ENCODE data around the gene ATP8B4.
"Not testable (repeated sequence)": the region's sequence is repeated elsewhere in the genome, so short reads cannot be mapped to it uniquely, and the experiment has no call there.

The ATP8B4 gene

GRCh38 chr15:50107157-50107556, 11.9 kb downstream of the ATP8B4 start:
- DNase-seq: no peak

- no peak for DNase-seq
Measured at GRCh38 chr15:50106457-50106856, 12.6 kb downstream of the ATP8B4 start.

- DNase-seq: no peak
Measured at GRCh38 chr15:50100486-50100885, 18.5 kb downstream of the ATP8B4 start.

DNA sequence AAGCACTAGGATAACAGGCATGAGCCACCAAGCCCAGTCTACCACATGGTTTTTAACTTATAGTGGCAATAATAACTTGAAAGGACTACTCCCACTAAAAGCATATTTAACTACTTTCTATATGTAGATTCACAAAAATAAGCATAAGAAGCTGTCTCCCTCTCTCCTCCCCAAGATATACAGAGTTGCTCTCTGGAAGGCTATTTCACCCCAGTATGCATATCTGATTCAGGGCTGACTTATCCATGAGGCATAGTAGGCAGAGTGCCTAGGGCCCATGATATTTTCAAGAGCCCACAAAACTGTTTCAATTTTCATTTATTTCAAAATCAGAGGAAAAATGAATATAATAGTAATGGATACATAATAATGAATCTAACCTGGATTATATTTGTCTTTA, 20.5 kb downstream of the ATP8B4 start:
- DNase-seq: no peak

GRCh38 chr15:50095938-50096821, 22.9 kb downstream of the ATP8B4 start:
- no peak for DNase-seq

GRCh38 chr15:50089386-50089785, 29.6 kb downstream of the ATP8B4 start:
- DNase-seq: not testable (repeated sequence)

- no peak for DNase-seq
Measured at GRCh38 chr15:50084932-50085331, 34.1 kb downstream of the ATP8B4 start.

- no peak for DNase-seq
Measured at GRCh38 chr15:50083424-50084025, 35.5 kb downstream of the ATP8B4 start.

GRCh38 chr15:50082066-50082465, 37.0 kb downstream of the ATP8B4 start:
- peak; percentile 10 for DNase-seq

- no peak for DNase-seq
Measured at GRCh38 chr15:50077651-50078050, 41.4 kb downstream of the ATP8B4 start.

- no peak for DNase-seq
Measured at GRCh38 chr15:50077176-50077575, 41.9 kb downstream of the ATP8B4 start.

DNA sequence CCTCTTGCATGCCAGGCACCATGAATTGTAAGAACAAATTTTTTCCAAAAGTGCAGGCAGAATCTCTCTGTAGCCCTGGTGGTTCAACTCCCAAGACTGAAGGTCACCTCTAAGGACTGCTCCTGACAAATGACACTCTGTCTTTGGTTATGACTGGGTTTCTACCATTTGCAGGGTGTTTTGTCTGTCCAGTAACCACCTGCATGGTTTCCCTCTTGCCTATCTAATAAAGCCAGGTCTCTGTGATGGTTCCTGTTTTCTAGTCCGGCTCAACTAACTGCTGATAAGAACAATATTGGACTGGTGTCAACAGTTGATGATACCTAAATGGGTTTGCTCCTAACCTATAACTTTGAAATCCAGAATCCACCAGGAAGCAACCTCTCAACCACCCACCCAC, 43.7 kb downstream of the ATP8B4 start:
- DNase-seq: no peak

DNA sequence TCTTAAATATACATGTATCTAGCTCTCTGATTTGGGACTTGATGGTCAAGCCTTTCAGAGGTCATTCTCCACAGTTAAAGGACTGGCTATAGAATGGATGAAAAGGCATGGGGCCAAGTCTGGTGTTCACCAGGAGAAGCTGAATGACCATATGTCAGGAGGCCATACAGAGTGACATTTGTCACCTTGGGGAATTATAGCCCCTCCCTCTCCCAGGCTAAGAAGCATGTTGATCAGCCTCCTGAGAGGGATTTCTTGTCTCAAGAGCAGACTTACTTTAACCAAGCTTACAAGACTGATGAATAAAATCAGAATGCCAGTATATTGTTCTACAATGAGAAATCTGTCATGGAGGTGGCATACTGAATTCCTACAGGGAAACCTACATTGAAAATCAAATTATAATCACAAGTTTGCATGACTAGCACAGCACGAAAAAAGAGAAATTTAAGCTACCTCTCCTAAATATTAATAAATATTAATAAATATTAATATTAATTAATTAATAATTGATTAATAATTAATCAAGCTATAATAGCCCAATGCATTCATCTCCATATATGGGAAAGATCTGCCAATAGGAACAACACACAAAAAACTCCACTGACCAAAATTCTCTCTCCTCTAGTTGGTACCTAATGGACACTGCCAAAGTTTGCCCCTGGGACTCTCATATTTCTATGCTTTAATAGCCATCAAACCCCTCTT, 47.3 kb downstream of the ATP8B4 start:
- no peak for DNase-seq

- no peak for DNase-seq
Measured at GRCh38 chr15:50068016-50068415, 51.0 kb downstream of the ATP8B4 start.

DNA sequence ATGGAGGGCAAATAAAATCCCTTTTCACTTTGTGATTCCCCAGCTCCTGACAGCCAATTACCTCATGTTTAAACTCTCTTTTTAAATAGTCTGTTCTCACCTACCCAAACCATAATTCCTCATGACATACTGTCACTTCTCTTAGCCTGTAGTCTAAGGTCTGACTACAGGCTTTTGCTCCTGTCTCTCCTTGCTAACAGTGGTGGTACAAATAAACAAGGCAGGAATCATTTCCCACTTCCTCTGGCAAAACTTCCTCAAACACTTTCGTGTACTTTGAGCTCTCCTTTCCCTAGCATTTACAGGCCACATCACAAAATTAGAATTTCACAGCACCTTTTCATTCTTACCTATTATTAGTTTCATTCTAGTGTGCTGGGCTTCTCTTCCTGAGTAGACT, 51.8 kb downstream of the ATP8B4 start:
- DNase-seq: no peak

DNA sequence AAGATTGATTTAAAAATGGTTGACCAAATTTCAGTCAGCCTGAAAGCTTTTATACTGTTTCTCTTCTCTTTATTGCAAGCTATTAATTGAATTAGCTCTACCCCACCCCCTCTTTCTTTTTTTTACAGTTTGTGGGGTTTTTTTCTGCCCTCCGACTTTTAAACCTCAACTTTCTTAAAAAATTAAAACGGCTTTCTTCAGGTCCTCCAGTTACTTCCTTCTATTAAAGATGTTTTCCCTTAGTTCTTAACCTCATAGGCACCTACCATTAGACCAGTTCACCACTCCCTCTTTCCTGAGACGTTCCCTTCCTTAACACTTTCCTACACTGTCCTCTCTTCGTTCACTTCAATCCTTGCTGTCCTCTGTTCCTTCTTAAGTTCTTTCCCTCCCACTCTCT, 52.4 kb downstream of the ATP8B4 start:
- no peak for DNase-seq

GRCh38 chr15:50066202-50066601, 52.8 kb downstream of the ATP8B4 start:
- no peak for DNase-seq

DNA sequence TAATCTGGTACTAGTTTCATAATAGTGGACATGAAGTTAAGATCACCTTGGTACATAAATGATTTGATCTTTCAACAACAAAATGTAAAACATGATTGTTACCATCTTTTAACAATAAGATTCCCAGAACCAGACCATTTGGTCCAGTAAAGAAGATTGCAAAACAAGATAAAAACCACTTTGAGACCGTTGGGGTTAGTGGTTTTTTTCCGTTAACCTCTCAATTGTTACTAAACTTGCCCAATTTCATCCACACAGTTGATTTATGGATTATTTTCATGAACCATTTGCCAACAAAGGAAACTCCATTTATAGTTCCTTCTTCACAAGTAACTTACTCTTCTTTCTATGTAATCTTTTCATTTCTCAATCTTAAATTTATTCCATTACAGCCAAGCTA, 53.8 kb downstream of the ATP8B4 start:
- DNase-seq: no peak

GRCh38 chr15:50064673-50065072, 54.4 kb downstream of the ATP8B4 start:
- DNase-seq: no peak

GRCh38 chr15:50063226-50063625, 55.8 kb downstream of the ATP8B4 start:
- DNase-seq: no peak

- no peak for DNase-seq
Measured at GRCh38 chr15:50061503-50061902, 57.5 kb downstream of the ATP8B4 start.

GRCh38 chr15:50059883-50060282, 59.1 kb downstream of the ATP8B4 start:
- DNase-seq: no peak

DNA sequence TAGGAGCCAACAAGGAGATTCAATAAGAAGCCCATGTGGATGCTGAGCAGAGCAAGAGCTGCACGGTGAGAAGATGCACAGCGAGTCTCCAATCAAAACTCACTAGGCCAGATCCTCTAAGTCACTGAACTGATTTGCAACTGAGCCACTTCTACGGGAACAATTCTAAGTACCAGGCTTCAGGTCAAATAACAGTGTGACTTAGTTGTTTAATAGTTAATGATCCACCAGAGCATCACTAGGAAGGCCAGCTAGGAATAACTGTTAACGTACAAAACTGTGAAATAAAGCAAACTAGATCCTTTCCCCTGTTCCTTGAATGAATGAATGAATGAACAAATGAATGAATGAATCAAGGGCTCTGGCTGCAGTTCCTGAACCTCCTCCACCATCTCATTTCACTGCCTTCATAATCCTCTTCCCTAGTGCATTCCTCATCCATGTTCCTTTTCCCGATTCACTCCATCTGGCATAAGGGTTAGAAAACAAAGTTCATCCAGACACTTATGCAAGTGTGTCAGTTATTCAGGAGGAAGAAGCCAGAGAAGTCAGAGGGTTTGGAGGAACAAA, 59.7 kb downstream of the ATP8B4 start:
- no peak for DNase-seq

All from eye (tissue), 1 donor.